ENCODE measurements around the gene TFR2.

DNA sequence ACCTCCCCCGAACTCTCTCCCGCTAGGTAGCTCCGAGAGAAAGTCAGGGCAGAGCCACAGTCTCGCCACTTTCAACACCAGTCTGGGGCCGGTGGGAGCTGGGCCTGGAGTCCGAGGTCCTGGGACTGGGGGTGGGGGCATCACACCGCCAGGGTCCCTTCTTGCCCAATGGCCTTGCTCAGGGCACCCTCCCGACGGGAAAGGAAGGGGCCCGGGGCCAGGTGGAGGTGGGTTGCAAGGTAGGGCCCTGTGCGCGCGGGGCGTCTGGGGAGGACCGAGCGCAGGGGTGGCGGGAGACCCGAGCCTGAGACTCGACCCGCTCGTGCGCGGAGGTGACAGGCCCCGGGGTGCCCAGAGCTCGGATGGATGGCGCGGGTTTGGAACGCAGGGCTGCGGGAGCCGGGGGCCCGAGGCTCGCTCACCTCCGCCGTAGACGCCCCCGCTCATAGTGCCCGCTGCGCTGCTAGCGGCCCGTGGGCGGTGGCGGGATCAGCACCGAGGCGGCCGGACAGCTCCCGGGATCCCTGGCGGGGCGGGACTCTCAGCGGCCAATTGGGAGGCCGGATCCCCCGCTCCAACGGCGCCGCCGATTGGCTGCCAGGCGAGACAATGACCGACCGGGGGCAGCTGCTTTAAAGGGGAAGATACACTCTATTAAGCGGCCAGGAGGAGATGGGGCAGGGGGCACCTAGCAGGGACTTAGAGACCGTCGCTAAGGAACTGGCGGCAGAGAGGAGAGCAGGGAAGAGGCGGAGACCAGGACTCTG, 14.7 kb upstream of the TFR2 start, which contains the start of gene ACTL6B:
- TF ChIP-seq, protein P1, sequence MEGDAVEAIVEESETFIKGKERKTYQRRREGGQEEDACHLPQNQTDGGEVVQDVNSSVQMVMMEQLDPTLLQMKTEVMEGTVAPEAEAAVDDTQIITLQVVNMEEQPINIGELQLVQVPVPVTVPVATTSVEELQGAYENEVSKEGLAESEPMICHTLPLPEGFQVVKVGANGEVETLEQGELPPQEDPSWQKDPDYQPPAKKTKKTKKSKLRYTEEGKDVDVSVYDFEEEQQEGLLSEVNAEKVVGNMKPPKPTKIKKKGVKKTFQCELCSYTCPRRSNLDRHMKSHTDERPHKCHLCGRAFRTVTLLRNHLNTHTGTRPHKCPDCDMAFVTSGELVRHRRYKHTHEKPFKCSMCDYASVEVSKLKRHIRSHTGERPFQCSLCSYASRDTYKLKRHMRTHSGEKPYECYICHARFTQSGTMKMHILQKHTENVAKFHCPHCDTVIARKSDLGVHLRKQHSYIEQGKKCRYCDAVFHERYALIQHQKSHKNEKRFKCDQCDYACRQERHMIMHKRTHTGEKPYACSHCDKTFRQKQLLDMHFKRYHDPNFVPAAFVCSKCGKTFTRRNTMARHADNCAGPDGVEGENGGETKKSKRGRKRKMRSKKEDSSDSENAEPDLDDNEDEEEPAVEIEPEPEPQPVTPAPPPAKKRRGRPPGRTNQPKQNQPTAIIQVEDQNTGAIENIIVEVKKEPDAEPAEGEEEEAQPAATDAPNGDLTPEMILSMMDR (conservative IDR thresholded peaks at IDR 0.05; ENCODE audit: low read length) = no peak
- TF ChIP-seq EZH2phosphoT487 (IDR thresholded peaks at IDR 0.05; ENCODE audit: borderline replicate concordance) = no peak
